Esophagus squamous epithelium (tissue), 4 donors: Measurements from ENCODE around the gene USP17L26.

Experiments
- POLR2A ChIP-seq, 4 donors: fragments of 450-650 bp; IDR thresholded peaks; one replicate each; pipeline ENCODE4 v1.6.1; 2017; ENCODE audit warnings: antibody characterized with exemption in 4 of 4, mild to moderate bottlenecking in 4 of 4, moderate library complexity in 3 of 4
- TF ChIP-seq, protein P1 (sequence below), 6 experiments: fragments of 450-650 bp in 4 of 6; fragments of 200-600 bp in 2 of 6; sonication (generic) in 2 of 6; IDR thresholded peaks; one replicate each; pipeline ENCODE4 v1.5.1; 2016 to 2019; ENCODE audit warnings: antibody characterized with exemption in 6 of 6, mild to moderate bottlenecking in 4 of 6, moderate library complexity in 4 of 6

DNA sequence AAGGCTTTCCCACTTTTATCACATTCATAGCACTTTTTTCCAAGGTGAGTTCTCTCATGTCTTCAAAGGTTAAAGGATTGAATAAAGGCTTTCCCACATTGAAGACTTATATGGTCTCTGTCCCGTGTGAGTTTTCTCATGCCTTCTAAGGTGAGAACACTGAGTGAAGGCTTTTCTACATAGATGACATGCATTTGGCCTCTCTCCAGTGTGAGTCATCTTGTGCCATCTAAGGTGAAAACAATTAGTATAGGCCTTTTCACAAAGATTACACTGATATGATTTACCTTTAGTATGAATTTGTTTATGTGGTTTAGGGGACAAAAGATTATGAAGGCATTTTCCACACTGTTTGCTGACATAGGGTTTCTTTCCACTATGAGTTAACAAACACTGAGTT lies 49.7 kb downstream of the USP17L26 start:
- TF ChIP-seq, protein P1, sequence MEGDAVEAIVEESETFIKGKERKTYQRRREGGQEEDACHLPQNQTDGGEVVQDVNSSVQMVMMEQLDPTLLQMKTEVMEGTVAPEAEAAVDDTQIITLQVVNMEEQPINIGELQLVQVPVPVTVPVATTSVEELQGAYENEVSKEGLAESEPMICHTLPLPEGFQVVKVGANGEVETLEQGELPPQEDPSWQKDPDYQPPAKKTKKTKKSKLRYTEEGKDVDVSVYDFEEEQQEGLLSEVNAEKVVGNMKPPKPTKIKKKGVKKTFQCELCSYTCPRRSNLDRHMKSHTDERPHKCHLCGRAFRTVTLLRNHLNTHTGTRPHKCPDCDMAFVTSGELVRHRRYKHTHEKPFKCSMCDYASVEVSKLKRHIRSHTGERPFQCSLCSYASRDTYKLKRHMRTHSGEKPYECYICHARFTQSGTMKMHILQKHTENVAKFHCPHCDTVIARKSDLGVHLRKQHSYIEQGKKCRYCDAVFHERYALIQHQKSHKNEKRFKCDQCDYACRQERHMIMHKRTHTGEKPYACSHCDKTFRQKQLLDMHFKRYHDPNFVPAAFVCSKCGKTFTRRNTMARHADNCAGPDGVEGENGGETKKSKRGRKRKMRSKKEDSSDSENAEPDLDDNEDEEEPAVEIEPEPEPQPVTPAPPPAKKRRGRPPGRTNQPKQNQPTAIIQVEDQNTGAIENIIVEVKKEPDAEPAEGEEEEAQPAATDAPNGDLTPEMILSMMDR (IDR thresholded peaks at IDR 0.05): no peak
- TF ChIP-seq POLR2A (IDR thresholded peaks at IDR 0.05): no peak
